ENCODE data around the gene RPS21. TPM values are rescaled to one million over a fixed set of nuclear protein-coding genes. Genes with fewer than 3 reads are reported as not detected.

Gene RPS21
- total and polyA plus RNA-seq, 2 of the 13 experiments (the other 11 are each of a cell fraction or from before 2014, with no cell fraction given) = 2,647 to 11,063 TPM

GRCh38 chr20:62405108-62405980, 18.4 kb downstream of the RPS21 start (continued):
- TF ChIP-seq ZBTB40 (IDR thresholded peaks at IDR 0.05) (no peak), ZBTB40 (CRISPR knock-in tag; IDR thresholded peaks at IDR 0.05) (no peak), MYNN (CRISPR knock-in tag; IDR thresholded peaks at IDR 0.05; ENCODE audit: low read depth) (no peak), ZNF253 (CRISPR knock-in tag; IDR thresholded peaks at IDR 0.05; ENCODE audit: borderline replicate concordance) (peak; percentile 20; the same call in 1 of the 2 replicates), SP2 (CRISPR knock-in tag; IDR thresholded peaks at IDR 0.05) (no peak), NR2F1 (CRISPR knock-in tag; IDR thresholded peaks at IDR 0.05) (peak in 1 of 2 experiments; percentile 69; a peak in 2 of 4 replicates), AGO1 (IDR thresholded peaks at IDR 0.05; ENCODE audit: low read depth, low read length, poor library complexity, severe bottlenecking) (peak; percentile 81), ZFAT (CRISPR knock-in tag; conservative IDR thresholded peaks at IDR 0.05) (no peak), PAXIP1 (CRISPR knock-in tag; conservative IDR thresholded peaks at IDR 0.05) (no peak), ZNF207 (IDR thresholded peaks at IDR 0.05; ENCODE audit: borderline replicate concordance) (no peak), PHF5A (CRISPR knock-in tag; IDR thresholded peaks at IDR 0.05; ENCODE audit: low read depth, unreplicated experiment) (no peak)
- TF ChIP-seq, protein P1, sequence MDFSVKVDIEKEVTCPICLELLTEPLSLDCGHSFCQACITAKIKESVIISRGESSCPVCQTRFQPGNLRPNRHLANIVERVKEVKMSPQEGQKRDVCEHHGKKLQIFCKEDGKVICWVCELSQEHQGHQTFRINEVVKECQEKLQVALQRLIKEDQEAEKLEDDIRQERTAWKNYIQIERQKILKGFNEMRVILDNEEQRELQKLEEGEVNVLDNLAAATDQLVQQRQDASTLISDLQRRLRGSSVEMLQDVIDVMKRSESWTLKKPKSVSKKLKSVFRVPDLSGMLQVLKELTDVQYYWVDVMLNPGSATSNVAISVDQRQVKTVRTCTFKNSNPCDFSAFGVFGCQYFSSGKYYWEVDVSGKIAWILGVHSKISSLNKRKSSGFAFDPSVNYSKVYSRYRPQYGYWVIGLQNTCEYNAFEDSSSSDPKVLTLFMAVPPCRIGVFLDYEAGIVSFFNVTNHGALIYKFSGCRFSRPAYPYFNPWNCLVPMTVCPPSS (IDR thresholded peaks at IDR 0.05) = no peak
- TF ChIP-seq, protein P2, sequence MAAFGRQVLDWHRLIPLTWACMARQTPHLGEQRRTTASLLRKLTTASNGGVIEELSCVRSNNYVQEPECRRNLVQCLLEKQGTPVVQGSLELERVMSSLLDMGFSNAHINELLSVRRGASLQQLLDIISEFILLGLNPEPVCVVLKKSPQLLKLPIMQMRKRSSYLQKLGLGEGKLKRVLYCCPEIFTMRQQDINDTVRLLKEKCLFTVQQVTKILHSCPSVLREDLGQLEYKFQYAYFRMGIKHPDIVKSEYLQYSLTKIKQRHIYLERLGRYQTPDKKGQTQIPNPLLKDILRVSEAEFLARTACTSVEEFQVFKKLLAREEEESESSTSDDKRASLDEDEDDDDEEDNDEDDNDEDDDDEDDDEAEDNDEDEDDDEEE (CRISPR knock-in tag; IDR thresholded peaks at IDR 0.05) = no peak

Data from HepG2 (cell line).